ENCODE results near the gene AGBL1.

AGBL1 gene

GRCh38 chr15:86136861-86137260 is 57.2 kb downstream of the AGBL1 start:
- TF ChIP-seq CTCF (conservative IDR thresholded peaks at IDR 0.05; ENCODE audit: low read depth, low read length): no peak
- no peak overlapping the region for H3K4me3 ChIP-seq (ENCODE audit: low read depth, low read length)
- DNase-seq (ENCODE audit: low read depth): no peak

GRCh38 chr15:86138798-86139197 is 59.1 kb downstream of the AGBL1 start:
- no peak for TF ChIP-seq CTCF (conservative IDR thresholded peaks at IDR 0.05; ENCODE audit: low read depth, low read length)
- no peak for DNase-seq (ENCODE audit: low read depth)

GRCh38 chr15:86139828-86140227 is 60.2 kb downstream of the AGBL1 start:
- no peak overlapping the region for H3K4me3 ChIP-seq (ENCODE audit: low read depth, low read length)
- TF ChIP-seq CTCF (conservative IDR thresholded peaks at IDR 0.05; ENCODE audit: low read depth, low read length): peak; percentile 8
- no peak for DNase-seq (ENCODE audit: low read depth)

More at GRCh38 chr15:86138798-86139197, 59.1 kb downstream of the AGBL1 start:
- no peak overlapping the region for H3K4me3 ChIP-seq (ENCODE audit: low read depth, low read length)

GRCh38 chr15:86154705-86155104 is 75.0 kb downstream of the AGBL1 start:
- DNase-seq (ENCODE audit: low read depth): no peak
- no peak for TF ChIP-seq CTCF (conservative IDR thresholded peaks at IDR 0.05; ENCODE audit: low read depth, low read length)
- H3K4me3 ChIP-seq (ENCODE audit: low read depth, low read length): no peak overlapping the region

GRCh38 chr15:86155551-86155950 is 75.9 kb downstream of the AGBL1 start:
- no peak for TF ChIP-seq CTCF (conservative IDR thresholded peaks at IDR 0.05; ENCODE audit: low read depth, low read length)
- no peak for DNase-seq (ENCODE audit: low read depth)

GRCh38 chr15:86157606-86158293 is 78.1 kb downstream of the AGBL1 start:
- TF ChIP-seq CTCF (conservative IDR thresholded peaks at IDR 0.05; ENCODE audit: low read depth, low read length): no peak
- DNase-seq (ENCODE audit: low read depth): no peak
- no peak overlapping the region for H3K4me3 ChIP-seq (ENCODE audit: low read depth, low read length)

More at GRCh38 chr15:86155551-86155950, 75.9 kb downstream of the AGBL1 start:
- H3K4me3 ChIP-seq (ENCODE audit: low read depth, low read length): no peak overlapping the region

GRCh38 chr15:86159468-86159867 is 79.8 kb downstream of the AGBL1 start:
- DNase-seq (ENCODE audit: low read depth): no peak
- no peak for TF ChIP-seq CTCF (conservative IDR thresholded peaks at IDR 0.05; ENCODE audit: low read depth, low read length)

More at GRCh38 chr15:86159468-86159867, 79.8 kb downstream of the AGBL1 start:
- H3K4me3 ChIP-seq (ENCODE audit: low read depth, low read length): no peak overlapping the region

Data from choroid plexus epithelial cell (primary cell).